ENCODE results near the gene TMEM121B. TPM values are rescaled to one million over a fixed set of nuclear protein-coding genes. Genes with fewer than 3 reads are reported as not detected.
A peak's percentile ranks its signal among the peaks of the same experiment; 100 is the strongest.

The TMEM121B gene
- total RNA-seq, 1 donor from 2014 or later, result 0.05 TPM

DNA sequence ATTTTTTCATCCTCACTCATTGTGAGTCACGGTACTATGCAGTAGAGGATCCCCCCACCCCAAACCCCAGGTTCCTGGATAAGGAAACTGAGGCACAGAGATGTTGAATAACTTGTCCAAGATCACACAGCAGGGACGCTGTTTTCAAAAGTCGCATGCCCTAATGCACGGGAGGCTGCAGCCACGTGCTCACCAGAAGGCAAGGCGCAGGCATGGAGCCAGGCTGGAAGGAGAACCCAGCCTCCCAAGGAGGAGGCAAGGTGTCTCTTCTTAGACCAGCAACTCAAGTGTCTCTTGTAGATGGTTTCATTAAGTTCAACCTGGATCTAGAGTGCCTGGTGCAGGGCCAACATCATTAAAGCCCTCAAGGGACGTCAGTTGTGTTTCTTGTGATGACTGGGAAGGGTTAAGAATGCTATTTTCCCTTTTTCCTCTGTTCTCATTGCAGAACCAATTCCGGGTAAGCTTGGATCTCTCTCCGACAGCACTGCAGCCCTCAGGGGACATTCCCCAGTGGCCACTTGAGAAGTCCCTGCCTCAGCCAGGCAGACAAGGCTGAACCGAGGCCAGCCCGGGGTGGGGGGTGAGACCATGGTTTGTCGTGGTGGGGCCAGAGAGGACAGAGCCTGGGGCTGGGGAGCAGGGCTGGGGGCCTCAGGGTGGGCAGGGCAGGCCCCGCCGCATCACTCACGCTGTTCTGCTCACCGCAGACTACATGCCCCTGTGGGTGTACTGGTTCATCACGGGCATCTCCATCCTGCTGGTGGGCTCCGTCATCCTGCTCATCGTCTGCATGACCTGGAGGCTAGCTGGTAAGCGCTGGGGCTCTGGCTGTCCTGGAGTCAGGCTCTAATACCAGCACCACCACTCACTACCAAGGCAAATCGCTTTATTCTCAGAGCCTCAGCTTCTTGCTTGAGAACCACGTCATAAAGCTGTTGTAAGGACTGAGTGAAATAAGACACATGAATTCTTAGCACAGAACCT lies 15.7 kb downstream of the TMEM121B start:
- Mint-ChIP-seq H3K36me3 (ENCODE audit: low read depth) (peaks cover 70% of the 10 kb centered on the region), H3K27ac (no peak overlapping the region)

DNA sequence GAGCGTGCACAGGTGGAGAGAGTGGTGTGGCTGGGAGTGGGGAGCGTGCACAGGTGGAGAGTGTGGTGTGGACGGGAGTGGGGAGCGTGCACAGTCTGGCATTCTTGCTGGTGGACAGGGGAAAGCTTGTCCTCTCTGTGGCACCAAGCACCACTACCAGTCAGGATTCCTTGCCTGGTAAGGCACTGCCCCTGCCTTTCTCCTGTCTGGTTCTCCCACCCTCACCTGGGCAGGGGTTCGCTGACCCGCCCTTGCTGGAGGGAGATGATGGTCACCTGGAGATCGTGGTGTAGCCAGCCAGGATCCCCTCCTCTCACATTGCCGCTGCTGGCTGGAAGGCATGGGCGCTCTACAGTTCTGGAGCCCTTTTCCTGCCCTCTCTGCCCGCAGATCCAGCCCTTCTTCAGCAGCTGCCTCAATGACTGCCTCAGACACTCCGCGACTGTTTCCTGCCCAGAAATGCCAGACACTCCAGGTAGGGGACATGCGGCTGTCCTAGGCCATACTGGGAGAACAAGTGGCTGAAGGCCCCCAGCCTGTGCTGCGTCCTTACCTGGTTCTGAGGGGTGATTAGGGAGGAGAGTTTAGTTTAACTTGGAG lies 16.7 kb downstream of the TMEM121B start:
- Mint-ChIP-seq H3K36me3 (ENCODE audit: low read depth) (peaks cover 72% of the 10 kb centered on the region), H3K27ac (no peak overlapping the region)
- intact Hi-C loops (cut with micrococcal nuclease), result no loop called here

More for the DNA sequence above, 15.7 kb downstream of the TMEM121B start:
- DNase-seq (ENCODE audit: low spot score), result no peak
- peaks cover 37% of the 10 kb centered on the region for H3K4me1 Mint-ChIP-seq (ENCODE audit: low read depth)
- H3K4me3 Mint-ChIP-seq (ENCODE audit: low read depth), result no peak overlapping the region
- no peaks in the 10 kb centered on the region for H3K9me3 Mint-ChIP-seq
- intact Hi-C loops (cut with micrococcal nuclease), result loop anchor here (2.0 kb wide), 2 partner anchors 21 to 31 kb away; partner anchors contain the start of gene IL17RA
- no peaks in the 10 kb centered on the region for H3K27me3 Mint-ChIP-seq (ENCODE audit: low read depth)

DNA sequence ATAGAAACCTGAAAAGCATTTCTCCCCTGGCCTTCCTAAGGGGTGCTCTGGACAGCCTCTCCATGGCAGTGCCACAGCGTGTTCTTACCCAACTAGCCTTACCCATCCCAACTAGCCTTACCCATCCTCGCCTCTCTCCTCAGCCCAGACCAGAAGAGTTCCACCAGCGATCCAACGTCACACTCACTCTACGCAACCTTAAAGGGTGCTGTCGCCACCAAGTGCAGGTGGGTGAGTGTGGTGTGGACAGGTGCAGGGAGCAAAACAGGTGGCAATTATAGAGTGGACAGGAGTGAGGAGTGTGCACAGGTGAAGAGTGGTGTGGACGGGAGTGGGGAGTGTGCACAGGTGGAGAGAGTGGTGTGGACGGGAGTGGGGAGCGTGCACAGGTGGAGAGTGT lies 17.8 kb downstream of the TMEM121B start:
- intact Hi-C loops (cut with micrococcal nuclease), result no loop called here
- Mint-ChIP-seq H3K4me1 (ENCODE audit: low read depth) (peaks cover 57% of the 10 kb centered on the region), H3K27ac (no peak overlapping the region), H3K4me3 (ENCODE audit: low read depth) (no peak overlapping the region), H3K9me3 (no peaks in the 10 kb centered on the region), H3K27me3 (ENCODE audit: low read depth) (no peaks in the 10 kb centered on the region), H3K36me3 (ENCODE audit: low read depth) (peaks cover 82% of the 10 kb centered on the region)
- DNase-seq (ENCODE audit: low spot score), result no peak

More for the DNA sequence above, 16.7 kb downstream of the TMEM121B start:
- H3K9me3 Mint-ChIP-seq, result no peaks in the 10 kb centered on the region
- H3K27me3 Mint-ChIP-seq (ENCODE audit: low read depth), result no peaks in the 10 kb centered on the region
- peaks cover 46% of the 10 kb centered on the region for H3K4me1 Mint-ChIP-seq (ENCODE audit: low read depth)
- H3K4me3 Mint-ChIP-seq (ENCODE audit: low read depth), result no peak overlapping the region
- DNase-seq (ENCODE audit: low spot score), result no peak

DNA sequence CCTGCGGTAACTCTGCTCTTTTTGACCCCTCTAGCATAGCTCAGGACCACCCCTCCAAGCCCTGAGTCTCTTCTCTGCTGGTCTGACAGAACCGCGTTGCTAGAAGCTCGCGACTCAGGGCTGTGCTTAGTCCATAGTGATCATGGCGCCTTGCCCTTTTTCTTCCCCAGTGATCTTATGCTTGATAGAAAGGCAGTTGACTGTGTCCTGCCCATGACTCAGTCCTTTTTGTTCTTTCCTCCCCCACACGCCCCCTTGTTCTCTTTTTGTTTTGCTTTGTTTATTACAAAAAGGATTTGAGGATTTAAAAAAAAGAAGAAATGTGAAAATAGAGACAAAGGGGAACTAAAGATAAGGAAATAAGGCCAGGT lies 18.9 kb downstream of the TMEM121B start:
- no peaks in the 10 kb centered on the region for H3K9me3 Mint-ChIP-seq
- no peak overlapping the region for H3K4me3 Mint-ChIP-seq (ENCODE audit: low read depth)
- H3K27me3 Mint-ChIP-seq (ENCODE audit: low read depth), result no peaks in the 10 kb centered on the region
- intact Hi-C loops (cut with micrococcal nuclease), result no loop called here
- no peak for DNase-seq (ENCODE audit: low spot score)
- H3K27ac Mint-ChIP-seq, result no peak overlapping the region
- H3K36me3 Mint-ChIP-seq (ENCODE audit: low read depth), result peaks cover 85% of the 10 kb centered on the region
- H3K4me1 Mint-ChIP-seq (ENCODE audit: low read depth), result peaks cover 63% of the 10 kb centered on the region

DNA sequence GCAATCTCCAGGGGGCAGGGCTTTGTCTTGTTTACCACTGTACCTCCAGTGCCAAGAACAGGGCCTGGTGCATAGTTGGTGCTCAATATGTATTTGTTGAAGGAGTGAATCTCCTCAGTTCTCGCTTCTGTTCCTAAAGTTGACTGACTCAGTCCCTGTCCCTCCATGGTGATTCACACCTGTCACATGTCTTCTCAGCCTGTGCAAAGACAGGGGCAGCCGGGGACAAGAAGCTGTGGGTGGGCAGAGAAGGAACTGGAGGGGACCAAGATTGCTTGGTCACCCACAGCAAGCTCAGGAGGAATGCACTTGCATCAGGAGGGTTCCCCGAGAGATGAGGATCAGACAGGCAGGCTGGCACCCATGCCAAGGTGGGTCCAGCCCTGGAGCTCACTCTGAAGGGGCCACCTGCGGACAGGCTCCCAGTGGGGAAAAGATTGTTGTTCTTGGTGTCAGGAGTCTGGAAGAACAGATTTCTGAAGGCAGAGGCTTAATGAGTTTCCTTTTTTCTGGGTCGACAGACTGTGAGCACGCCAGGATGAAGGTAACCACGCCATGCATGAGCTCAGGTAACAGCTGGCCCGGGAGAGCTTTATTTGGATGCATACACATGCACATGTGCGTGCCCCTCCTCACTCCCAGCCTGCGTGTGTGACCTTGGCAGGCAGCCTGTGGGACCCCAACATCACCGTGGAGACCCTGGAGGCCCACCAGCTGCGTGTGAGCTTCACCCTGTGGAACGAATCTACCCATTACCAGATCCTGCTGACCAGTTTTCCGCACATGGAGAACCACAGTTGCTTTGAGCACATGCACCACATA lies 19.5 kb downstream of the TMEM121B start:
- intact Hi-C loops (cut with micrococcal nuclease), result no loop called here
- no peak for DNase-seq (ENCODE audit: low spot score)
- no peak overlapping the region for H3K27ac Mint-ChIP-seq
- H3K36me3 Mint-ChIP-seq (ENCODE audit: low read depth), result peaks cover 83% of the 10 kb centered on the region
- peaks cover 62% of the 10 kb centered on the region for H3K4me1 Mint-ChIP-seq (ENCODE audit: low read depth)
- H3K9me3 Mint-ChIP-seq, result no peaks in the 10 kb centered on the region
- no peak overlapping the region for H3K4me3 Mint-ChIP-seq (ENCODE audit: low read depth)
- no peaks in the 10 kb centered on the region for H3K27me3 Mint-ChIP-seq (ENCODE audit: low read depth)

DNA sequence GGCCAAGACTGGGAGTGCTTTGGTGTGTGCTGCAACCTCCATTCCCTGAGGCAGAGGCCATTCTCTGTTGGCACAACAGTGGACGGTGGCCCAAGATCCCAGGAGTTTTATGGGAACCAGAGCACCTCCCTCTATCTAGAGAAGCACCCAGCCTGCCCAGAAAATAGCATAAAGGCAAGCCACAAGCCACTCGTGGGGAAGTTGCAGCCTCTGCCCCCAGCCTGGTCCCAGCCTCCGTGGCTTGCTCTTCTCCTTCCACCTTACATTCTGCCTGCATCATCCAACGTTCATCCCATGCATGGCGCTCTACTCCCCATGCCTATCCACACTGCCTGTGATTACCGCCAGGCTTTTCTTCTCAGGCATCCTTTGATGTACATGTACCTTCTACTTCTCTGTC lies 20.5 kb downstream of the TMEM121B start:
- Mint-ChIP-seq H3K4me3 (ENCODE audit: low read depth) (no peak overlapping the region), H3K36me3 (ENCODE audit: low read depth) (peaks cover 83% of the 10 kb centered on the region), H3K27me3 (ENCODE audit: low read depth) (no peaks in the 10 kb centered on the region), H3K4me1 (ENCODE audit: low read depth) (peaks cover 62% of the 10 kb centered on the region), H3K9me3 (no peaks in the 10 kb centered on the region), H3K27ac (no peak overlapping the region)
- intact Hi-C loops (cut with micrococcal nuclease), result no loop called here
- no peak for DNase-seq (ENCODE audit: low spot score)

DNA sequence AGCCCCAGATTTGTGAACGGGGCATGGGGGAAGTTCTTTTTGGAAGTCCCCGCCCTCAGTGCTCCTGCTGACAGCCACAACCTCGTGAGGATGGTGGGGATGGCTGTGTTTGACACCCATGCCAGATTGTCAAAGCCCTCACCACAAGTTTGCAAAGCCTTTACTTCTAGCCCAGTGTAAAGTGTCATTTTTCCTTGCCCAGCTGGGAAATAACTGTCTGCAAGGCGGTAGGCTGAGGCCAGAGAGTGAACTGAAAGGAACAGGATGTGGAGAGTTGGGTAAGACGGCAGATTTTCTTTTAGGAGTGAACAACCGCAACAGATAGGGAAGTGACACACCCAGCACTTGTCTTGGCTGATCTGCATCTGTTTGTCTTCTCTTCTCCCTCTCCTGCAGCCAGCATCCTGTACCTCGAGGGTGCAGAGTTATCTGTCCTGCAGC lies 22.8 kb downstream of the TMEM121B start:
- H3K4me3 Mint-ChIP-seq (ENCODE audit: low read depth), result peak overlapping the region; percentile 58
- peak overlapping the region; percentile 48 for H3K27ac Mint-ChIP-seq
- peak; percentile 38 for DNase-seq (ENCODE audit: low spot score)
- H3K36me3 Mint-ChIP-seq (ENCODE audit: low read depth), result peaks cover 68% of the 10 kb centered on the region
- intact Hi-C loops (cut with micrococcal nuclease), result loop anchor here (1.0 kb wide), 1 partner anchor 11 kb away; no protein-coding TSS in a partner anchor
- no peaks in the 10 kb centered on the region for H3K27me3 Mint-ChIP-seq (ENCODE audit: low read depth)
- H3K9me3 Mint-ChIP-seq, result no peaks in the 10 kb centered on the region
- H3K4me1 Mint-ChIP-seq (ENCODE audit: low read depth), result peaks cover 65% of the 10 kb centered on the region

DNA sequence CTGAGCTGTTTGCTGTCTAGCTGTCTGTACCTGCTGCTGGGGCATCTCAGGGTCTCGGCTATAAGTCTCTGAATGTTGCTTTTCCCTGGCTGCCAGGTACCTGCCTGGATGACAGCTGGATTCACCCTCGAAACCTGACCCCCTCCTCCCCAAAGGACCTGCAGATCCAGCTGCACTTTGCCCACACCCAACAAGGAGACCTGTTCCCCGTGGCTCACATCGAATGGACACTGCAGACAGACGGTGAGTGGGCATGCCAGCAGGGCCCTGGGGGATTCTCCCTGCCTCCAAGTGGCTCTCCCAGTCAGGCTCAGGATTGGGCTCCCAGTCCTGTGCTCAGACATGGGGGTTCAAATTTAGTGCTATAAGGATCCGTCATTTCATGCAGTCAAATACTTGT lies 23.5 kb downstream of the TMEM121B start:
- peaks cover 65% of the 10 kb centered on the region for H3K36me3 Mint-ChIP-seq (ENCODE audit: low read depth)
- no peaks in the 10 kb centered on the region for H3K27me3 Mint-ChIP-seq (ENCODE audit: low read depth)
- H3K4me3 Mint-ChIP-seq (ENCODE audit: low read depth), result no peak overlapping the region
- H3K4me1 Mint-ChIP-seq (ENCODE audit: low read depth), result peaks cover 69% of the 10 kb centered on the region
- DNase-seq (ENCODE audit: low spot score), result no peak
- intact Hi-C loops (cut with micrococcal nuclease), result loop anchor here (1.0 kb wide), 1 partner anchor 10 kb away; no protein-coding TSS in a partner anchor
- H3K9me3 Mint-ChIP-seq, result no peaks in the 10 kb centered on the region
- H3K27ac Mint-ChIP-seq, result no peak overlapping the region

DNA sequence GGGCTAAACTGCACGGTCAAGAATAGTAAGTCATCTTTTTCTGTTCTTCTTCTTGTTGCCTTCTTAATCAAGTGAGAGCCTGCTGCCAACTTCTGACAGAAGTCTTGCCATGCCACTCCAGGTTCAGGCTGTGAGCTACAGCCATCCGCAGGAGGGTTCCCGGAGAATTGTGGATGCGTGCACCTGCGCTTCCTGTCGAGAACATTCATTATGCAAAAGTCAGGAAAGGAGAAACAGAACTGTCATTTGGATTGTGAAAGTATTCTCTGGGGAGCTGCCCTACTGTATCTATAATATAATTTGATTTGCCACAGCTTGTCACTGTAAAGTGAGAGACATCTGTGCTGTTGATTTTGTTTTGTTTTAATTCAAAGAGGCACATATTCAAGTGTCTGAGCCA lies 24.1 kb downstream of the TMEM121B start:
- Mint-ChIP-seq H3K27me3 (ENCODE audit: low read depth) (no peaks in the 10 kb centered on the region), H3K27ac (no peak overlapping the region), H3K9me3 (no peaks in the 10 kb centered on the region), H3K4me1 (ENCODE audit: low read depth) (peaks cover 70% of the 10 kb centered on the region), H3K4me3 (ENCODE audit: low read depth) (no peak overlapping the region), H3K36me3 (ENCODE audit: low read depth) (peaks cover 61% of the 10 kb centered on the region)
- DNase-seq (ENCODE audit: low spot score), result no peak
- intact Hi-C loops (cut with micrococcal nuclease), result no loop called here

DNA sequence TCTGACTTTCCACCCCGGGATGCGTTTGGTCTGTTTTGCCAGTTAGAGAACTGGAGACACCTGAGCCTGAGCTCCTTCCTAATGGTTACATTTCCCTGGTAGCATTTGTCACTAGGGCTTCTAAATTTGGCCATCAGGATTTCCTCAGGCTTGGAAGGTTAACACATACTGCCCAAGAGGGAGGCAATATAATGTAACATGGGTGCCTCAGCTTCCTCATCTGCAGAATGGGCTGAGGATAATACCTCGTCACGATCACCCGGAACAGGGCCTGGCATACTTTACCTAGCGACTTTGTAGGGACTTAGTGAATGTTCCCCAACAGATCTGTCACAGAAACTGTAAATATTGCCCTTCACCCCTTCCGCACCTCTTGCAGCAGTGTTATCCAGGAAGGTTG lies 25.1 kb downstream of the TMEM121B start:
- Mint-ChIP-seq H3K36me3 (ENCODE audit: low read depth) (peaks cover 55% of the 10 kb centered on the region), H3K4me3 (ENCODE audit: low read depth) (no peak overlapping the region), H3K4me1 (ENCODE audit: low read depth) (peaks cover 65% of the 10 kb centered on the region), H3K27me3 (ENCODE audit: low read depth) (no peaks in the 10 kb centered on the region), H3K27ac (no peak overlapping the region), H3K9me3 (no peaks in the 10 kb centered on the region)
- no peak for DNase-seq (ENCODE audit: low spot score)
- intact Hi-C loops (cut with micrococcal nuclease), result no loop called here

DNA sequence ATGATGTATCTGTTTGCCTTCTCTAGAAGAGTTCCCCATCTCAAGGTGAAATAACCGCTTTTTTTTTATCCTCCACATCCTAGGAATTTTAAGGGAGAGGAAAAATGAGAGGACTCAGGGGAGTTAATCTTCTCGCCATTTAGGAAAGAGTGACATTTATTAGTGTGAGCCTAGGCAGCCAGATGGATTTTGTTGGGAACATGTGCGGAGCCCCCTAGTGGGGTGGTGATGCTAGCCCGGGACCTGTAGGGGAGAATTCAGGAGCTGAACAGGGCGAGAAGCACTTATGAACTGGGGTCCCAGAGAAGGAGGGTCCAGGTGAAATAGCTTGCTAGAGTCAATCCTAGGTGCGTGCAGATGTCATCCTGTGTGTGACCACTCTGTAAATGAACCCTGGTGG lies 25.6 kb downstream of the TMEM121B start:
- no peak overlapping the region for H3K4me3 Mint-ChIP-seq (ENCODE audit: low read depth)
- H3K27me3 Mint-ChIP-seq (ENCODE audit: low read depth), result no peaks in the 10 kb centered on the region
- no peak overlapping the region for H3K27ac Mint-ChIP-seq
- peaks cover 66% of the 10 kb centered on the region for H3K4me1 Mint-ChIP-seq (ENCODE audit: low read depth)
- H3K36me3 Mint-ChIP-seq (ENCODE audit: low read depth), result peaks cover 54% of the 10 kb centered on the region
- DNase-seq (ENCODE audit: low spot score), result no peak
- intact Hi-C loops (cut with micrococcal nuclease), result no loop called here
- H3K9me3 Mint-ChIP-seq, result no peaks in the 10 kb centered on the region

DNA sequence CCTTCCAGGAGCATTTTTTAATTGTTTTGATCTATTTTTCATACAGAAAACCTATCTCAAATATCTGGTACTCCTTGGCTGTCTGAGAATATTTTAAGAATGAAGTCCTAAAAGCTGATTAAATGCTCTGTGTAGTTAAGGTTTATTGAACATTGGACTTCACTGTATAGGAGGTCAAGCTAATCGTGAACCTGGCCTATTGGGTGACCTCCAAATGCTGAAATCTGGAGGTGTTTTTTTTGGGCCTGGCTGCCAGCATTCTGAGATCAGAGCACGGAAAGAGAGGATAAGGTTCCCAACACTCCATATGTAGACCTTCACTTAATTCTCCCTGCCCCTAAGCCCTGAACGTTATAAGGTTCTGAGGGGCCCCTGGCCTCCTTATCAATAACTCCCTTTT lies 28.1 kb downstream of the TMEM121B start:
- Mint-ChIP-seq H3K9me3 (no peaks in the 10 kb centered on the region), H3K4me3 (ENCODE audit: low read depth) (no peak overlapping the region), H3K36me3 (ENCODE audit: low read depth) (peaks cover 40% of the 10 kb centered on the region), H3K27ac (no peak overlapping the region), H3K4me1 (ENCODE audit: low read depth) (peaks cover 51% of the 10 kb centered on the region), H3K27me3 (ENCODE audit: low read depth) (no peaks in the 10 kb centered on the region)
- DNase-seq (ENCODE audit: low spot score), result no peak
- intact Hi-C loops (cut with micrococcal nuclease), result no loop called here
